ENCODE results near the gene RGS12. TPM values are rescaled to one million over a fixed set of nuclear protein-coding genes. Genes with fewer than 3 reads are reported as not detected.

RGS12 gene
- total and polyA plus RNA-seq, 2 experiments from 2014 or later, result 8.0 to 19.0 TPM

DNA sequence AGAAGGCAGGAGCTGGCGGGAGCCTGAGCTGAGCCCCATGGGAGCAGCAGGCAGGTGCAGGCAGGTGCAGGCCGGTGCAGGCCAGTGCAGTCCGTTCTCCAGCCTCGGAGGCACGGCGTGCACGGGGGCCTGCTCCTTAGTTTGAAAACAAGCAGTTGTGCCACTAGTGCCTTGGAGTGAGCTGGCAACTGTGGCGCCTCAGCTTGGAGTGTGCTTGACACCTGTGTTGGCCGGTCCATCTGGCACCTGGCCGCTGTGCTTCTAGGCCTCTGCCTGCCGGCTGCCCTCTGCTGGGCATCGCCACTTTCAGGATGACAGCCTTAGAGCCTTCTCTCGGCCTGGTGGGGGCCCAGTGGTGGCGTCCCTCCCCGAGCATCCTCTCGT is 47.9 kb downstream of the RGS12 start:
- peaks cover 3% of the 10 kb centered on the region; the same call in 1 of the 2 replicates for H3K79me2 ChIP-seq (replicated peaks; ENCODE audit: insufficient read depth)
- H3K4me1 Mint-ChIP-seq, result peaks cover 19% of the 10 kb centered on the region
- H3K4me2 ChIP-seq, result no peak overlapping the region
- no peaks in the 10 kb centered on the region for H3K9me3 Mint-ChIP-seq
- no peak overlapping the region for H3K4me3 ChIP-seq
- H3K4me1 ChIP-seq (ENCODE audit: insufficient read depth), result peaks cover 8% of the 10 kb centered on the region
- H3K36me3 Mint-ChIP-seq (ENCODE audit: low read depth), result no peaks in the 10 kb centered on the region
- H2AFZ ChIP-seq, result no peak overlapping the region
- no peaks in the 10 kb centered on the region for H3K36me3 ChIP-seq (ENCODE audit: insufficient read depth)
- no peaks in the 10 kb centered on the region for H3F3A ChIP-seq (replicated peaks; ENCODE audit: low read depth)
- no peak overlapping the region for H3K4me3 Mint-ChIP-seq
- H3K9me2 ChIP-seq (ENCODE audit: insufficient read depth), result no peaks in the 10 kb centered on the region
- no peak for DNase-seq (ENCODE audit: low spot score)
- TF ChIP-seq ZNF331 (CRISPR knock-in tag; IDR thresholded peaks at IDR 0.05; ENCODE audit: low read depth), result no peak
- no peak for TF ChIP-seq POLR2AphosphoS5 (IDR thresholded peaks at IDR 0.05; ENCODE audit: low read depth)
- TF ChIP-seq REST (IDR thresholded peaks at IDR 0.05; ENCODE audit: unreplicated experiment), result no peak
- TF ChIP-seq EZH2phosphoT487 (IDR thresholded peaks at IDR 0.05; ENCODE audit: unreplicated experiment), result no peak
- TF ChIP-seq ZNF462 (CRISPR knock-in tag; IDR thresholded peaks at IDR 0.05), result no peak
- no peak for TF ChIP-seq JUNB (IDR thresholded peaks at IDR 0.05; ENCODE audit: unreplicated experiment)
- TF ChIP-seq, protein P1, sequence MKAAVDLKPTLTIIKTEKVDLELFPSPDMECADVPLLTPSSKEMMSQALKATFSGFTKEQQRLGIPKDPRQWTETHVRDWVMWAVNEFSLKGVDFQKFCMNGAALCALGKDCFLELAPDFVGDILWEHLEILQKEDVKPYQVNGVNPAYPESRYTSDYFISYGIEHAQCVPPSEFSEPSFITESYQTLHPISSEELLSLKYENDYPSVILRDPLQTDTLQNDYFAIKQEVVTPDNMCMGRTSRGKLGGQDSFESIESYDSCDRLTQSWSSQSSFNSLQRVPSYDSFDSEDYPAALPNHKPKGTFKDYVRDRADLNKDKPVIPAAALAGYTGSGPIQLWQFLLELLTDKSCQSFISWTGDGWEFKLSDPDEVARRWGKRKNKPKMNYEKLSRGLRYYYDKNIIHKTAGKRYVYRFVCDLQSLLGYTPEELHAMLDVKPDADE (IDR thresholded peaks at IDR 0.05), result no peak
- peak; percentile 13 to 35; a peak in 2 of 4 replicates for TF ChIP-seq CTCF (conservative IDR thresholded peaks at IDR 0.05; ENCODE audit: low read depth in 2 of 2)
- peaks cover 7% of the 10 kb centered on the region for H3K27me3 Mint-ChIP-seq (ENCODE audit: insufficient read depth, low read depth, poor library complexity)
- ATAC-seq, result peak; percentile 56
- H3K27me3 ChIP-seq (ENCODE audit: insufficient read depth), result no peaks in the 10 kb centered on the region
- H3K27ac Mint-ChIP-seq, result no peak overlapping the region
- no peaks in the 10 kb centered on the region; the same call in 1 of the 2 replicates for H4K20me1 ChIP-seq (replicated peaks; ENCODE audit: insufficient read depth)
- no peak overlapping the region for H3K27ac ChIP-seq (ENCODE audit: low read depth)

All from GM23338 (cell line).